Hair follicle dermal papilla cell (primary cell): ENCODE data around the gene DIRAS1. TPM values are rescaled to one million over a fixed set of nuclear protein-coding genes. Genes with fewer than 3 reads are reported as not detected.

Experiments used
- total RNA-seq: library from RNA; depleted of rRNA; stranded (reverse); fragments of >200 nt; gene quantifications from 2 replicates; pipeline ENCODE4 v1.2.3, GENCODE V29; 2012

Gene DIRAS1
- 2.8 and 4.7 TPM in 2 replicates for total RNA-seq

GRCh38 chr19:2720777-2721569, at the start of gene DIRAS1:
Gene DIRAS1, minus strand, starts transcription at chr19:2721372. Its CDS starts 3,566 bp downstream, at chr19:2717806.

GRCh38 chr19:2739602-2740313, 18.6 kb upstream of the DIRAS1 start, which contains the start of gene SLC39A3:
Gene SLC39A3, minus strand, starts transcription at chr19:2740017. Its CDS starts 2,760 bp downstream, at chr19:2737257.

GRCh38 chr19:2702170-2703076, 18.7 kb downstream of the DIRAS1 start, which contains the start of gene GNG7:
Gene GNG7, minus strand, starts transcription at chr19:2702694. Its CDS starts 182,006 bp downstream, at chr19:2520688.

Other genes starting within 250 kb of the DIRAS1 start
- gene GADD45B, start 245.2 kb downstream of the DIRAS1 start, total RNA-seq, result 84.1 and 91.1 TPM in 2 replicates
- 0.36 and 0.65 TPM in 2 replicates for gene GNG7, start 18.7 kb downstream of the DIRAS1 start, total RNA-seq
- gene SLC39A3, start 18.6 kb upstream of the DIRAS1 start, total RNA-seq, result 17.4 and 24.2 TPM in 2 replicates
- 50.6 and 54.0 TPM in 2 replicates for gene SGTA, start 61.9 kb upstream of the DIRAS1 start, total RNA-seq
- gene THOP1, start 64.1 kb upstream of the DIRAS1 start, total RNA-seq, result 49.7 and 52.7 TPM in 2 replicates
- 3.8 and 4.4 TPM in 2 replicates for gene ZNF554, start 98.5 kb upstream of the DIRAS1 start, total RNA-seq
- gene ZNF555, start 120.1 kb upstream of the DIRAS1 start, total RNA-seq, result 8.5 and 8.9 TPM in 2 replicates
- gene ZNF556, start 146.0 kb upstream of the DIRAS1 start, total RNA-seq, result 0.12 TPM in 1 of 2 replicates, not detected in the other
- 6.3 and 7.9 TPM in 2 replicates for gene ZNF57, start 179.6 kb upstream of the DIRAS1 start, total RNA-seq
- 2.9 and 5.3 TPM in 2 replicates for gene ZNF77, start 223.6 kb upstream of the DIRAS1 start, total RNA-seq